HL-60 (cell line): ENCODE results near the gene PLCB1.

Experiments
- DNase-seq, 2 experiments: peaks; one replicate each; pipeline ENCODE4 v3.0.0-alpha.2; 2010 to 2020; ENCODE audit warnings: low read depth in 1 of 2, low spot score in 1 of 2
- H3K27ac ChIP-seq: fragments of 250-450 bp; sonication (Bioruptor Pico); replicated peaks from 2 replicates; pipeline ENCODE4 v1.5.1; 2020; ENCODE audit warnings: mild to moderate bottlenecking, moderate library complexity
- H3K27me3 ChIP-seq: fragments of 250-450 bp; sonication (Bioruptor Pico); 2 replicates; pipeline ENCODE4 v1.5.1; 2021; ENCODE audit warnings: mild to moderate bottlenecking, moderate library complexity; ENCODE audit not compliant: insufficient read depth, poor library complexity, severe bottlenecking
- H3K4me3 ChIP-seq: replicated peaks from 2 replicates; pipeline ENCODE4 v1.5.1; 2011; ENCODE audit warnings: mild to moderate bottlenecking, control low read depth, low read length; ENCODE audit not compliant: insufficient read depth
- CTCF ChIP-seq: IDR thresholded peaks from one replicate; pipeline ENCODE4 v1.5.1; 2011; ENCODE audit warnings: low read length, control low read depth, inconsistent platforms; ENCODE audit not compliant: insufficient read depth
- GABPA ChIP-seq: IDR thresholded peaks from 2 replicates; pipeline ENCODE4 v1.6.1; 2012; ENCODE audit warnings: low read depth
- POLR2AphosphoS5 ChIP-seq: IDR thresholded peaks from 2 replicates; pipeline ENCODE4 v1.6.1; 2012; ENCODE audit warnings: low read depth
- REST ChIP-seq: IDR thresholded peaks from 2 replicates; pipeline ENCODE4 v1.6.1; 2012; ENCODE audit warnings: low read depth; ENCODE audit not compliant: insufficient replicate concordance
- SPI1 ChIP-seq: IDR thresholded peaks from 2 replicates; pipeline ENCODE4 v1.6.1; 2012; ENCODE audit warnings: low read depth, mild to moderate bottlenecking, borderline replicate concordance

Gene PLCB1

GRCh38 chr20:8353512-8353911 lies 221.4 kb downstream of the PLCB1 start:
- Histone ChIP-seq H3K27me3 (no peaks in the 10 kb centered on the region), H3K27ac (no peak overlapping the region), H3K4me3 (no peak overlapping the region)
- no peak for TF ChIP-seq GABPA
- TF ChIP-seq REST, result no peak
- TF ChIP-seq POLR2AphosphoS5, result no peak
- no peak for TF ChIP-seq CTCF
- no peak for TF ChIP-seq SPI1
- no peak for DNase-seq

- TF ChIP-seq SPI1 (no peak), GABPA (no peak), POLR2AphosphoS5 (no peak), CTCF (no peak), REST (no peak)
- DNase-seq, result no peak
- Histone ChIP-seq H3K27me3 (no peaks in the 10 kb centered on the region), H3K4me3 (no peak overlapping the region), H3K27ac (no peak overlapping the region)
Measured at GRCh38 chr20:8355453-8355852, 223.4 kb downstream of the PLCB1 start.

GRCh38 chr20:8356806-8357205 lies 224.7 kb downstream of the PLCB1 start:
- H3K4me3 ChIP-seq, result no peak overlapping the region
- no peaks in the 10 kb centered on the region for H3K27me3 ChIP-seq
- no peak for DNase-seq
- TF ChIP-seq CTCF (no peak), REST (no peak), SPI1 (no peak), GABPA (no peak), POLR2AphosphoS5 (no peak)
- no peak overlapping the region for H3K27ac ChIP-seq
